ENCODE measurements around the gene TBC1D9.

TBC1D9 gene

DNA sequence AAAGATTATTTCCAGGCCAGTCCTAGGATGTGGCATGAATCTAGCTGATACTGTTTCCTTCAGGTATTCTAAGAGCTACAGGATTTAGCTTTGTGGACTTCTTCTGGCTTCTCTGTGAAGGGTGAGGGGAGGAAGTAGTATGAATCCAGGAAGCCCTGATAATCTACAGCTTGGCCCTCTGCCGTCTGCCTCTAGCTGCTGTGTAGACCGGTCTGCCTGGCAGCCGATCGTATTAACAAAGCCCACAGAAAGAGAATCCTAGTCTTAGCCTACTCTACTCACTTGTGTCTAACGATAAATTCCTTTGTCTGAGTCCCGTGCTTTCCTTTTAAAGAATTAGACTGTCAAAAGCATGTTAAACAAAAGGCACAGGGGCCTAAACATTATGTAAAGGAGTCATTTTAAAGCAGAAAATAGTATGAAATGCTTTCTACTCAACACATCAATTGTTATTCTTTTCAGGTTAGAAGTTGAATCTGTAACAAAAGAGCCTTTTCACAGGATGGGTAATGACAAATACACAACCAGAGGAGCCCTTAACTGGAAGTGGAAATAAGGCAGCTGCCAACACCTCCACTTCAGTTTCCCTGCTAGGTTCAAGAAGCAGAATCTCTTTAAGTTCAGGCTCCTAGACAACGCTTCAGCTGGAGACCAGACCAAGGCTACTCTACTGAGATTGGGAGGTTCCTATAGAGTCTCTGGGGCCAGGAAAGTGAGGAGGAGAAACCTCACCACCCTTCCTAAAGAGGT is 138.5 kb downstream of the TBC1D9 start:
- DNase-seq (ENCODE audit: low read depth, low spot score), result no peak
- TF ChIP-seq EZH2 (IDR thresholded peaks at IDR 0.05) (no peak), FOXP2 (optimal IDR thresholded peaks at IDR 0.05; ENCODE audit: control extremely low read depth, extremely low read length, insufficient read depth) (no peak)
- H3K36me3 ChIP-seq (ENCODE audit: insufficient read depth, low read length), result peaks cover 9% of the 10 kb centered on the region
- H3K27ac ChIP-seq, result no peak overlapping the region
- H3K9ac ChIP-seq (ENCODE audit: insufficient read length), result no peak overlapping the region
- H3K4me3 ChIP-seq, result no peak overlapping the region
- H3K9me3 ChIP-seq (ENCODE audit: low read depth, low read length), result no peaks in the 10 kb centered on the region

DNA sequence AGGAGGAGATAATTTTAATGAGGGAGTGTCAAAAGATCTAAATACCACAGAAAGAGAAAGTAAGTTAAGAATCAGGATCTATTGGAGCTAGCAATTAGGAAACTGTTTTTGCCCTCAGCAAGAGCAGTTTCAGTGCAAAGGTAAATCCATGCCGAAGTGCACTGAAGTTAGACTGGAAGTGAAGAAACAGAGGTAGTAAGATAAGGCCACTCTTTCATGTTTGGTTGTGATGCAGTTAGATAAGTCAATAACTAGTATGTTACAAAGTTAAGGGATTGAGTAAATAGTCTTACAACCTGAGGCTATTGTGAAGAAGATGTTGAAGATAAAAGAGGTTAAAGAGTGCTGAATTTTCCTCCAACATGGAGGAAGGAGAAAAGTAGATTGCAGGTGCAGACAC is 140.7 kb downstream of the TBC1D9 start:
- Histone ChIP-seq H3K27ac (no peak overlapping the region), H3K9me3 (ENCODE audit: low read depth, low read length) (no peaks in the 10 kb centered on the region), H3K9ac (ENCODE audit: insufficient read length) (no peak overlapping the region), H3K4me3 (no peak overlapping the region), H3K36me3 (ENCODE audit: insufficient read depth, low read length) (no peaks in the 10 kb centered on the region)
- TF ChIP-seq EZH2 (IDR thresholded peaks at IDR 0.05), result no peak
- no peak for TF ChIP-seq POLR2AphosphoS5 (IDR thresholded peaks at IDR 0.05; ENCODE audit: borderline replicate concordance, low read depth, low read length)
- TF ChIP-seq FOXP2 (optimal IDR thresholded peaks at IDR 0.05; ENCODE audit: control extremely low read depth, extremely low read length, insufficient read depth), result no peak
- no peak for DNase-seq (ENCODE audit: low read depth, low spot score)

DNA sequence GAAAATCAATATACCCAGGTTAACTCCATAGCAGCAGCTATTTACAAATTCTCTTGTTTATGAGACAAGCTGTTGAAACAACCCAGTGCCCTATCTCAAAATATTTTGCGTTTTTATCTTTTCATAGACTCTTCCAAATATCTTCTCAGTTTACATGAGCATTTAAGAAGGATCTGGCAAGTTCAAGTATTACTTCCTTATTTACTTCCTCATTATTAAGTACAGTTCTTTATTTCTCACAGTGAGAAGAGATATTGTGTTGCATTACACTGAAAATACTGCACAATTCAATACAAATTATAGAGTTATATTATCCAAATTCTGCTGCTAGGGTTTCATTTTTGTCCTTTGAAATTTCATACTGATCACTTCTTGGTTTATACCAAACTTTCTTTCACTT is 143.8 kb downstream of the TBC1D9 start:
- H3K27ac ChIP-seq, result no peak overlapping the region
- TF ChIP-seq EZH2 (IDR thresholded peaks at IDR 0.05), result no peak
- TF ChIP-seq POLR2AphosphoS5 (IDR thresholded peaks at IDR 0.05; ENCODE audit: borderline replicate concordance, low read depth, low read length), result no peak
- TF ChIP-seq FOXP2 (optimal IDR thresholded peaks at IDR 0.05; ENCODE audit: control extremely low read depth, extremely low read length, insufficient read depth), result no peak
- no peaks in the 10 kb centered on the region for H3K9me3 ChIP-seq (ENCODE audit: low read depth, low read length)
- H3K9ac ChIP-seq (ENCODE audit: insufficient read length), result no peak overlapping the region
- H3K4me3 ChIP-seq, result no peak overlapping the region
- H3K36me3 ChIP-seq (ENCODE audit: insufficient read depth, low read length), result no peaks in the 10 kb centered on the region
- DNase-seq (ENCODE audit: low read depth, low spot score), result no peak

DNA sequence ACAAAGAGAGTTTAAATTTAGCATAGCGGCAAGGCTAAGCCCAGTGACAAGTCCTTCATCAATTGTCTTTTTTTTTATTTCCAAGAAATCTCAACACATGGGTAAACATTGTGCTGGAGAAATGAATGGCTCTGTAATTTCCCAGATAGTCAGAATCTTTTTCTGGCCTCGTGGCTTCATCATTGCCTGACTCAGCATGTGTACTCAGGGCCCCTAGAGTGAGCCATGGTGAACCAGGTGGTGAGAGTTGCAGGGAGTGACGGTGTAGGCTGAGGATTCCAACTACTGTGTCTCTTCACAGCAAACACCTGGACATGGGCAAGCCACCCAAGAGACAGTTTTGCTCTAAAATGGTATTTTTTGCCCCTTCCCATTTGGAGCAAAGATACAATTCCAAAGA is 144.3 kb downstream of the TBC1D9 start:
- Histone ChIP-seq H3K27ac (no peak overlapping the region), H3K4me3 (no peak overlapping the region), H3K9ac (ENCODE audit: insufficient read length) (no peak overlapping the region), H3K9me3 (ENCODE audit: low read depth, low read length) (no peaks in the 10 kb centered on the region), H3K36me3 (ENCODE audit: insufficient read depth, low read length) (no peaks in the 10 kb centered on the region)
- DNase-seq (ENCODE audit: low read depth, low spot score), result no peak
- no peak for TF ChIP-seq EZH2 (IDR thresholded peaks at IDR 0.05)
- TF ChIP-seq POLR2AphosphoS5 (IDR thresholded peaks at IDR 0.05; ENCODE audit: borderline replicate concordance, low read depth, low read length), result no peak
- TF ChIP-seq FOXP2 (optimal IDR thresholded peaks at IDR 0.05; ENCODE audit: control extremely low read depth, extremely low read length, insufficient read depth), result no peak

DNA sequence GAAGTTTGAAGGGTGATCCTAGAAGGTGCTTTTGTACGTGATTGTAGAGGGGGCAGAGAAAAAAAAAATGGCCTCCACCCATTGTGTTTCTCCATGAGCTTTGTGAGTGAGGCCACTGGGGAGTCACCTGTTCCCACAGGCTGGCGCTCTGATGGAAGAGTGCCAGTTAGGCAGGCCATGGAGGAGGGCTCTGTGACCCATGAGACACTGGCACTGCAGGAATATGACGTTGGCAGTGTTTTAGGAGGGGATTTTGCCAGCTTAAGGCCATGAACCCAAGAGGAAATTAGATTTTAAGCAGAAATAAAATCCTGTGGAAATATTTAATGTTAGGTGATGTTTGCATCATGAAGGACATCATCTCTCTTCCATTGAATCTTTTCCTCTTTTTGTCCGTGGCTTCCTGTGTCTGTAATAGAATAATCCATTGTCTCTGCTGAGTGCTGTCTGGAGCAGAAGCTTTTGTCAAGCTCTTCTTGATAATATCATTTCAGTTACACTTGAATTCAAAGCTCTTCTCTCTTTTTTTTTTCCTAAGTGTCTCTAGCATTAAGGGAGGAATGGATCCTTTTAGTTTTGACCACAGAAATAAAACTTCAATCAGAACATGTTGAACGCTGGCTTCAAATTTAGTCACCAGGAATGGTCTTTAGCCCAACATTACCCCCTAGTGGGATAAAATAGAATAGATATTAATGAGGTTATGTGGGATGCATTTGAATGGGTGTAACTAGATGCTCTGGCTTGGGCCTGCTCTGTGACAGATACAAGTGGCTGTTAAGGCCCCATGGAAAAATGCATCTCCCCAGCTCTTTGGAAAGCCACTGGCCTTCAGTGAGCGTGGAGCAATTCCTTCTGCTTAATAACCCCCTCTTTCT is 146.4 kb downstream of the TBC1D9 start:
- no peak overlapping the region for H3K4me3 ChIP-seq
- H3K9me3 ChIP-seq (ENCODE audit: low read depth, low read length), result no peaks in the 10 kb centered on the region
- TF ChIP-seq FOXP2 (optimal IDR thresholded peaks at IDR 0.05; ENCODE audit: control extremely low read depth, extremely low read length, insufficient read depth), result no peak
- TF ChIP-seq EZH2 (IDR thresholded peaks at IDR 0.05), result no peak
- TF ChIP-seq POLR2AphosphoS5 (IDR thresholded peaks at IDR 0.05; ENCODE audit: borderline replicate concordance, low read depth, low read length), result no peak
- H3K9ac ChIP-seq (ENCODE audit: insufficient read length), result no peak overlapping the region
- H3K36me3 ChIP-seq (ENCODE audit: insufficient read depth, low read length), result no peaks in the 10 kb centered on the region
- peak; percentile 67 for DNase-seq (ENCODE audit: low read depth, low spot score)
- no peak overlapping the region for H3K27ac ChIP-seq

DNA sequence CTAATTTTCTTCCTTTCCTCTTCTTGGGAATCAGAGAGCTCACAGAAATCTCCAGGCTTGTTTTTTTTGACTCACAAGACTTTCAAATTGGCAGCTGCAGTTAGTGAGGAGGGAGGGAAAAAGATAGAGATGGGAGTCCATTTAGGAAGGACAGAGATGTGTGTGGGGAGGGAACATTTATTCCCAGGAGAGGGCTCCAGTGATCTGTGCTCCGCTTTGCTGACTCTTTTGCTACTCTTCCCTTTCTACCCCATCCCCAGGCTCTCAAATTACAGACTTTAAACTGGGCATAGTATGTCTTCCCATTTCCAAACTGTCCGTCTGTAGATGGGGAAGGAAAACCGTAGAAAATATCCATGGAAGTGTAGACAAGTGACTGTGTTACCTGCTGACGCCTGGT is 148.3 kb downstream of the TBC1D9 start:
- no peak overlapping the region for H3K4me3 ChIP-seq

DNA sequence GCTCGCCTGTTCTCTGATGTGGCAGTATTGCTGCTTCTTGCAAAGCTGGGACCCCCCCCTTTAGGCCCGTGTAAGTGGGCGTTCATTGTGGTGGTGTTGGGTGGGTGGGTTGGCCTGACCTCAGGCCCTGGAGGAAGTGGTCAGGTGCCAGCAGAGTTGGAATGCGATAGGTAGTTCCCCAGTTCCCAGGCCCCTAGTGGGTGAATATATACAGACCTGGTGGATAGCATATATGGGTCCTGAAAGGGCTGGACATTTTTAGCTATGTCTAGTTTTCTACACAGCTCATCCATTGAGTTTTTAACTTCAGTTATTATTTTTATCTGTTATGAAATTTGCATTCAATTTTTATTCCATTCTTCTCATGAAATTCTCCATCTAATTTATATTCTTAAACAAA is 151.6 kb downstream of the TBC1D9 start:
- H3K9me3 ChIP-seq (ENCODE audit: low read depth, low read length), result no peaks in the 10 kb centered on the region
- H3K27ac ChIP-seq, result no peak overlapping the region
- TF ChIP-seq EZH2 (IDR thresholded peaks at IDR 0.05) (no peak), POLR2AphosphoS5 (IDR thresholded peaks at IDR 0.05; ENCODE audit: borderline replicate concordance, low read depth, low read length) (no peak), FOXP2 (optimal IDR thresholded peaks at IDR 0.05; ENCODE audit: control extremely low read depth, extremely low read length, insufficient read depth) (no peak)
- H3K4me3 ChIP-seq, result no peak overlapping the region
- H3K36me3 ChIP-seq (ENCODE audit: insufficient read depth, low read length), result no peaks in the 10 kb centered on the region
- H3K9ac ChIP-seq (ENCODE audit: insufficient read length), result no peak overlapping the region
- DNase-seq (ENCODE audit: low read depth, low spot score), result no peak

More for the DNA sequence above, 148.3 kb downstream of the TBC1D9 start:
- Histone ChIP-seq H3K36me3 (ENCODE audit: insufficient read depth, low read length) (no peaks in the 10 kb centered on the region), H3K27ac (no peak overlapping the region), H3K9ac (ENCODE audit: insufficient read length) (no peak overlapping the region), H3K9me3 (ENCODE audit: low read depth, low read length) (no peaks in the 10 kb centered on the region)
- DNase-seq (ENCODE audit: low read depth, low spot score), result no peak
- no peak for TF ChIP-seq EZH2 (IDR thresholded peaks at IDR 0.05)
- TF ChIP-seq FOXP2 (optimal IDR thresholded peaks at IDR 0.05; ENCODE audit: control extremely low read depth, extremely low read length, insufficient read depth), result no peak
- no peak for TF ChIP-seq POLR2AphosphoS5 (IDR thresholded peaks at IDR 0.05; ENCODE audit: borderline replicate concordance, low read depth, low read length)

DNA sequence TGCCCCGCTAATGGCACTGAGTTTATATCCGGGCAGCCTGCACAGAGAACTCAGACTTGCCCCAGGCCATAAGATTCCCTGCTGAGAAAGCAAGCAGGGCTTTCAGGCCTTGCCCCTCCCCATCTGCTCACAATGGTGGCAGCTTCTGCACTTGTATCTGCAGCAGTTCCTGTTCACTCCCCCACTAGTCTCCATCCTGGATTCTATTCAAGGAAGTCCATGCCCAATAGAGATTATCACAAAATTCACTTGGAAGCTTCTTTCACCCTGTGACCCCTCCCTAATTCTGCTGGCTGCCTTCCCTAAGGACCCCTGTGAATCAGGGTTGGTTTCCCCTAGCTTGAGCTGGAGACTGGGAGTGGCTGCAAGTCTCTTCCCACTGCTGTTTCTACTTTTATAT is 152.9 kb downstream of the TBC1D9 start:
- TF ChIP-seq FOXP2 (optimal IDR thresholded peaks at IDR 0.05; ENCODE audit: control extremely low read depth, extremely low read length, insufficient read depth) (no peak), POLR2AphosphoS5 (IDR thresholded peaks at IDR 0.05; ENCODE audit: borderline replicate concordance, low read depth, low read length) (no peak), EZH2 (IDR thresholded peaks at IDR 0.05) (no peak)
- 0 out of 2 replicates have a peak overlapping the region, but pooled peaks have one; percentile 18 for H3K4me3 ChIP-seq
- no peaks in the 10 kb centered on the region for H3K9me3 ChIP-seq (ENCODE audit: low read depth, low read length)
- no peaks in the 10 kb centered on the region for H3K36me3 ChIP-seq (ENCODE audit: insufficient read depth, low read length)
- peak overlapping the region; percentile 29; the same call in 1 of the 2 replicates for H3K27ac ChIP-seq
- no peak overlapping the region for H3K9ac ChIP-seq (ENCODE audit: insufficient read length)
- DNase-seq (ENCODE audit: low read depth, low spot score), result peak; percentile 61
